HG03432 (cell line): ENCODE results near the gene PHOX2A.

ENCODE experiments used
- ATAC-seq: cut with Tn5 transposase; IDR thresholded peaks from one replicate; pipeline ENCODE4 v1.9.1; 2021; ENCODE audit warnings: mild to moderate bottlenecking, moderate library complexity; ENCODE audit not compliant: unreplicated experiment

Gene PHOX2A

GRCh38 chr11:72250661-72251464, 6.9 kb upstream of the PHOX2A start:
- no peak for ATAC-seq

DNA sequence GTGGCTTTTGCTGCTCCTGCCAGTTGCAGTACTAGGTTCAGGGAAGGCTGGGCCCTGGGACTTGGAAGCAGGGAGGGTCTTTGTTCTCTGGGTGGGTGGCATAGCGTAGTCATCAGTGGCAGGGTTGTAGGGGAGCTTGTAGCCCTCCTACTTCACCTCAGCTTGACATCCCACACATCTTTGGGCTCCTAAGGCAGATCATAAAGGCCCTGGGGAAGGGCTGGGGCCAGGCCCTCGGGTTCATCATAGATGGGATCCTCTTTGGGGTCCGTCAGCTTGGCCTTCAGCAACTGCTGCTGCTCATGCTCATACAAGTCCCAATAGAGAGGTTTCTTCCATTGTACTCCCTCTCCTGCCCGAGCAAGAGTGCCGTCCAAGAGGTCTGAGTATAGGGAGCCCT, 6.0 kb upstream of the PHOX2A start:
- ATAC-seq: no peak

- ATAC-seq: no peak
These were observed 3.6 kb upstream of the PHOX2A start for GRCh38 chr11:72247584-72247983.

DNA sequence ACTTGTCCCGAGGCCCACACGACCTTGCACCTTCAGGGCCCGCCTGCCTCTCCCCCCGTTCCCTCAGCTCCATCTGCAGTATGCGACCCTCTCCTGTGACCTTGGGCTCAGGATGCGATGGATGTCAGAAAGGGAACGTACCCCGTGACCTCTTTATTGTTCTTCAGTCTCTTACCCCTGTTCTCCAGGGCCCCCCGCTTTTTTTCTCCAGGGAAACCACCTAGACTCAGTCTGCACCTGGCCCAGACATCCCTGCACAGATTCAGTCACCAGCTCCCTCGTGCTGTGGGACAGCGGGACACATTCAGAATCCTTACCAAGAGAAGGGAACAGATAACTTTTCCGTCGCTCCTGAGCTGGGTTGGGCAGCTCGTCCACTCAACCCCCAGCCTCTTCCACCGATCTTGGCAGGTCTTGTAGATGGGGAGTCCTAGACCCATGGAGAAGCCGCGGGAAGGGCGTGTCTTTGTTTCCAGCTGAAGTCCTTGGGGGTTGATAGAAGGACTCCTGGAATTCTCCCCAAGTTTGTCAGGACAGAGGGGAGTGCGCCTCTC, 1.4 kb upstream of the PHOX2A start:
- no peak for ATAC-seq

GRCh38 chr11:72244361-72245262, 636 bp upstream of the PHOX2A start:
- ATAC-seq: no peak

- ATAC-seq: no peak
These were observed 560 bp downstream of the PHOX2A start for GRCh38 chr11:72243173-72244059.

DNA sequence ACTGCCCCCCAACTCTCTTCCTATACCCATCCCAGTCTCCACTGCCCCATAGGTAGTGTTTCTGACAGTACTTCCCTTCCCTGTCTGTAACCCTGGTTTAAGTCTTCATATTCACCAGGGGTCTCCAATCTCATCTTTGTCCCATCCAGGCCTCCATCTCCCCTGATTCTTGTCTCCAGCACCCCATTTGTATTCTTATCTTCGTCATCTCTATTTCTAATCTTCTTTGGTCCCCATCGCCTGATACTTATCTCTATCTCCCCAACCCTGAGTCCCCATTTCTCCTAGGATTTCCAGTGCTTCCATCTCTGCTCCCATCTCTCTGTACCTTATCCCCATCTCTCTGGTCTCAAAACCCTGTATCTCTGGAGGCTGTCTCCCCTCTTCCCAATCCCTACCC, 1.8 kb downstream of the PHOX2A start:
- ATAC-seq: no peak

GRCh38 chr11:72241291-72241781, 2.6 kb downstream of the PHOX2A start:
- ATAC-seq: no peak

DNA sequence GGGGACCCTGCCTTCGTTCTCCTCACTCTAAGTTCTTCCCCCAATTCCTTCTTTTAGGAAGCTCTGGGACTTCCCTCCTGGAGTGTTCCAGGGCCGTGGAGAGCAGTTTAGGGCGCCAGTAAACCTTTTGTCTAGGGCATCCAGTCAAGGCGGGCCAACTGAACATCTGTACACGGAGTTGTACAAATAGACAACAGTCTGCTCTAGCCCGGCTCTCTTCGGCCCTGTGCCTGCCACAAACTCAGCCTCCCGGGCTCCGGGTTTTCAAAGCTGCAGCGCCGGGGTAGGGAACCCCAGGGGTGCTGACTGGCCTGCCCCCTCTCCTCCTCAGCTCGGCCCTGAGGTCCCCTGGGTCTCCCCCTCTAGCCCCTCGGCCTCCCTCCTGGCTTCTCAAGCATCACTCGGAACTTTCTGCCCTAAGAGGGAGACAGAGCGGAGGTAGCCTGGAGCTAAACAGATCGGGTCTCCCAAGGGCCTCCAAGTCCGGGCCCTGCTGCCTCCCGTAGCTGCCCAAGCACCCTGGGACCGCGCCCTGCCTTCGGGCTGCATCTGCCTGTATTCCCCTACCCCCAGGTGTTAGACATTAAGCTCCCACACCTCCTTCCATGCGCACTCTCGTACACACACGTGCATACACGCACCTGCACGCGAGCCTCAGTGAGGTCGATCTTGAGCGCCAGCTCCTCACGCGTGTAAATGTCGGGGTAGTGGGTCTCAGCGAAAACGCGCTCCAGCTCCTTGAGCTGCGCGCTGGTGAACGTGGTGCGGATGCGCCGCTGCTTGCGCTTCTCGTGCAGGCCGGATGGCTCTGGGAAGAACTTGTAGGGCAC, 3.3 kb downstream of the PHOX2A start:
- ATAC-seq: no peak

GRCh38 chr11:72239849-72240460, 4.0 kb downstream of the PHOX2A start:
- ATAC-seq: no peak

GRCh38 chr11:72239313-72239848, 4.6 kb downstream of the PHOX2A start:
- no peak for ATAC-seq

- ATAC-seq: no peak
These were observed 5.3 kb downstream of the PHOX2A start for GRCh38 chr11:72238492-72239312.

DNA sequence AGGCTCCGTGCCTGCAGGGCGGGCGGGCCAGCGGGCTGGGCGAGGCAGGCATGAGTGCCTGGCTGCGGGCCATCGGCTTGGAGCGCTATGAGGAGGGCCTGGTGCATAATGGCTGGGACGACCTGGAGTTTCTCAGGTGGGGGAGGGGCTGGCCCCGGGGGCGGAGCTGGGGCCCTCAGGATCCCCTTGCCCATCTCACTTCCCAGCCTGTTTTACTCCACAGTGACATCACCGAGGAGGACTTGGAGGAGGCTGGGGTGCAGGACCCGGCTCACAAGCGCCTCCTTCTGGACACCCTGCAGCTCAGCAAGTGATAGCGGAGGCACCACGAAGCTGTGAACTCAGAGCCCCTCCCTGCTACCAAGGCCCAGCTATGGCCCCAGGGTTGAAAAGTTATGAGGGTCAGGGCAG, 5.9 kb downstream of the PHOX2A start:
- ATAC-seq: no peak

GRCh38 chr11:72237112-72237931, 6.7 kb downstream of the PHOX2A start:
- ATAC-seq: no peak

DNA sequence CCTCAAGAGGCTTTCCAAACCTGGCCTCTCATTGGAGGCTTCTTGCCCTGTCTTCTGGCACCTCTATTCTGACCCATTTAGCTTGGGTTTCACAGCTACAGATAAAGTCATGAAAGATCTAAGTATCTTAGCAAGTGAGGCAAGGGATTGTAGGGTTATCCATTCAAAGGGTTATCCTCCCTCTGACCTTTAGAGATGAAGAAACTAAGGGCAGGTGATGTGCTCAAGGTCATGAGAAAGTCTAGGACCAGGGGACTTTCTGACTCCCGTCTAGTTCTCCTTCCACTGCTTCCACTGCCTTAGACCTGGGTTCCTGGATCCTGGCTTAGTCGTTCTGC, 7.2 kb downstream of the PHOX2A start:
- no peak for ATAC-seq

- ATAC-seq: no peak
These were observed 7.8 kb downstream of the PHOX2A start for GRCh38 chr11:72236083-72236697.
